ENCODE data around the gene CLSTN3.
"Not testable (repeated sequence)": the region's sequence is repeated elsewhere in the genome, so short reads cannot be mapped to it uniquely, and the experiment has no call there.

CLSTN3 gene

GRCh38 chr12:7180685-7181084, 50.5 kb downstream of the CLSTN3 start:
- no peak overlapping the region for H3K27ac ChIP-seq (ENCODE audit: low read depth, low read length)
- H4K20me1 ChIP-seq (ENCODE audit: control insufficient read depth, insufficient read depth, low read depth, low read length): no peaks in the 10 kb centered on the region
- TF ChIP-seq, protein P1, sequence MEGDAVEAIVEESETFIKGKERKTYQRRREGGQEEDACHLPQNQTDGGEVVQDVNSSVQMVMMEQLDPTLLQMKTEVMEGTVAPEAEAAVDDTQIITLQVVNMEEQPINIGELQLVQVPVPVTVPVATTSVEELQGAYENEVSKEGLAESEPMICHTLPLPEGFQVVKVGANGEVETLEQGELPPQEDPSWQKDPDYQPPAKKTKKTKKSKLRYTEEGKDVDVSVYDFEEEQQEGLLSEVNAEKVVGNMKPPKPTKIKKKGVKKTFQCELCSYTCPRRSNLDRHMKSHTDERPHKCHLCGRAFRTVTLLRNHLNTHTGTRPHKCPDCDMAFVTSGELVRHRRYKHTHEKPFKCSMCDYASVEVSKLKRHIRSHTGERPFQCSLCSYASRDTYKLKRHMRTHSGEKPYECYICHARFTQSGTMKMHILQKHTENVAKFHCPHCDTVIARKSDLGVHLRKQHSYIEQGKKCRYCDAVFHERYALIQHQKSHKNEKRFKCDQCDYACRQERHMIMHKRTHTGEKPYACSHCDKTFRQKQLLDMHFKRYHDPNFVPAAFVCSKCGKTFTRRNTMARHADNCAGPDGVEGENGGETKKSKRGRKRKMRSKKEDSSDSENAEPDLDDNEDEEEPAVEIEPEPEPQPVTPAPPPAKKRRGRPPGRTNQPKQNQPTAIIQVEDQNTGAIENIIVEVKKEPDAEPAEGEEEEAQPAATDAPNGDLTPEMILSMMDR (IDR thresholded peaks at IDR 0.05; ENCODE audit: low read depth, low read length, poor library complexity, severe bottlenecking): no peak
- no peaks in the 10 kb centered on the region for H3K4me1 ChIP-seq (ENCODE audit: control insufficient read depth, low read length)
- H3K9me3 ChIP-seq (ENCODE audit: control insufficient read depth, insufficient read depth, low read length): no peaks in the 10 kb centered on the region
- no peaks in the 10 kb centered on the region for H3F3A ChIP-seq (ENCODE audit: control insufficient read depth, insufficient read depth)
- H3K9me2 ChIP-seq (replicated peaks; ENCODE audit: control insufficient read depth, low read length): no peaks in the 10 kb centered on the region
- H3K27me3 ChIP-seq (ENCODE audit: control insufficient read depth, low read length): peaks cover 5% of the 10 kb centered on the region; the same call in 1 of the 2 replicates
- no peaks in the 10 kb centered on the region for H3K79me2 ChIP-seq (ENCODE audit: control insufficient read depth, low read length)
- no peak overlapping the region for H3K4me3 ChIP-seq (ENCODE audit: low read length)
- no peaks in the 10 kb centered on the region for H3K36me3 ChIP-seq (ENCODE audit: control insufficient read depth, low read length)
- H3K4me2 ChIP-seq (ENCODE audit: low read length): no peak overlapping the region

GRCh38 chr12:7186058-7186457, 55.9 kb downstream of the CLSTN3 start:
- H3K4me2 ChIP-seq (ENCODE audit: low read length); H3K9me3 ChIP-seq (ENCODE audit: control insufficient read depth, insufficient read depth, low read length); H3K9me2 ChIP-seq (replicated peaks; ENCODE audit: control insufficient read depth, low read length); H3K36me3 ChIP-seq (ENCODE audit: control insufficient read depth, low read length); H3K27ac ChIP-seq (ENCODE audit: low read depth, low read length); H3F3A ChIP-seq (ENCODE audit: control insufficient read depth, insufficient read depth); H4K20me1 ChIP-seq (ENCODE audit: control insufficient read depth, insufficient read depth, low read depth, low read length); H3K27me3 ChIP-seq (ENCODE audit: control insufficient read depth, low read length); H3K4me3 ChIP-seq (ENCODE audit: low read length): not testable (repeated sequence)
- peaks cover 14% of the 10 kb centered on the region for H3K79me2 ChIP-seq (ENCODE audit: control insufficient read depth, low read length)
- H3K4me1 ChIP-seq (ENCODE audit: control insufficient read depth, low read length): peaks cover 19% of the 10 kb centered on the region

- H3K27ac ChIP-seq (ENCODE audit: low read depth, low read length): no peak overlapping the region
- H3K79me2 ChIP-seq (ENCODE audit: control insufficient read depth, low read length): peaks cover 22% of the 10 kb centered on the region
- H3K4me1 ChIP-seq (ENCODE audit: control insufficient read depth, low read length): peaks cover 27% of the 10 kb centered on the region
- H3K27me3 ChIP-seq (ENCODE audit: control insufficient read depth, low read length): no peaks in the 10 kb centered on the region
- H3K9me2 ChIP-seq (replicated peaks; ENCODE audit: control insufficient read depth, low read length): no peaks in the 10 kb centered on the region
- TF ChIP-seq, protein P1 (IDR thresholded peaks at IDR 0.05; ENCODE audit: low read depth, low read length, poor library complexity, severe bottlenecking): peak; percentile 81
- TF ChIP-seq EZH2phosphoT487 (IDR thresholded peaks at IDR 0.05; ENCODE audit: borderline replicate concordance, low read length): no peak
- H3K9me3 ChIP-seq (ENCODE audit: control insufficient read depth, insufficient read depth, low read length): no peaks in the 10 kb centered on the region
- H3F3A ChIP-seq (ENCODE audit: control insufficient read depth, insufficient read depth): 0 out of 2 replicates have a peak, but pooled peaks cover 2% of the 10 kb centered on the region
- H3K4me2 ChIP-seq (ENCODE audit: low read length): peak overlapping the region; percentile 93
- H3K36me3 ChIP-seq (ENCODE audit: control insufficient read depth, low read length): peaks cover 33% of the 10 kb centered on the region
- peak overlapping the region; percentile 96 for H3K4me3 ChIP-seq (ENCODE audit: low read length)
- no peaks in the 10 kb centered on the region for H4K20me1 ChIP-seq (ENCODE audit: control insufficient read depth, insufficient read depth, low read depth, low read length)
Observed at GRCh38 chr12:7188562-7189397, 58.6 kb downstream of the CLSTN3 start.
